Coronary artery (tissue), 2 donors: ENCODE results near the gene KIF23.

ENCODE experiments used
- DNase-seq: peaks from one replicate; pipeline ENCODE4 v3.0.0-alpha.2; 2017; ENCODE audit warnings: low spot score
- H3K27ac ChIP-seq, 2 donors: fragments of 200-600 bp; sonication (generic); one replicate each; pipeline ENCODE4 v1.5.1; 2016 to 2019
- H3K4me3 ChIP-seq: fragments of 200-600 bp; sonication (generic); 2 replicates; pipeline ENCODE4 v1.5.1; 2016; ENCODE audit warnings: mild to moderate bottlenecking, moderate library complexity
- TF ChIP-seq, protein P1 (sequence below): fragments of 200-600 bp; sonication (generic); IDR thresholded peaks from one replicate; pipeline ENCODE4 v1.5.1; 2019; ENCODE audit warnings: antibody characterized with exemption

KIF23 gene

GRCh38 chr15:69457304-69458280, 43.4 kb downstream of the KIF23 start:
- no peak for DNase-seq
- TF ChIP-seq, protein P1, sequence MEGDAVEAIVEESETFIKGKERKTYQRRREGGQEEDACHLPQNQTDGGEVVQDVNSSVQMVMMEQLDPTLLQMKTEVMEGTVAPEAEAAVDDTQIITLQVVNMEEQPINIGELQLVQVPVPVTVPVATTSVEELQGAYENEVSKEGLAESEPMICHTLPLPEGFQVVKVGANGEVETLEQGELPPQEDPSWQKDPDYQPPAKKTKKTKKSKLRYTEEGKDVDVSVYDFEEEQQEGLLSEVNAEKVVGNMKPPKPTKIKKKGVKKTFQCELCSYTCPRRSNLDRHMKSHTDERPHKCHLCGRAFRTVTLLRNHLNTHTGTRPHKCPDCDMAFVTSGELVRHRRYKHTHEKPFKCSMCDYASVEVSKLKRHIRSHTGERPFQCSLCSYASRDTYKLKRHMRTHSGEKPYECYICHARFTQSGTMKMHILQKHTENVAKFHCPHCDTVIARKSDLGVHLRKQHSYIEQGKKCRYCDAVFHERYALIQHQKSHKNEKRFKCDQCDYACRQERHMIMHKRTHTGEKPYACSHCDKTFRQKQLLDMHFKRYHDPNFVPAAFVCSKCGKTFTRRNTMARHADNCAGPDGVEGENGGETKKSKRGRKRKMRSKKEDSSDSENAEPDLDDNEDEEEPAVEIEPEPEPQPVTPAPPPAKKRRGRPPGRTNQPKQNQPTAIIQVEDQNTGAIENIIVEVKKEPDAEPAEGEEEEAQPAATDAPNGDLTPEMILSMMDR, result no peak
- Histone ChIP-seq H3K27ac (no peak overlapping the region), H3K4me3 (no peak overlapping the region)

- peak overlapping the region in 1 of 2 donors; percentile 31 for H3K27ac ChIP-seq
- TF ChIP-seq, protein P1, result no peak
- DNase-seq, result no peak
These were observed 44.9 kb downstream of the KIF23 start for GRCh38 chr15:69459066-69459465.

GRCh38 chr15:69460481-69460880, 46.3 kb downstream of the KIF23 start:
- Histone ChIP-seq H3K4me3 (no peak overlapping the region), H3K27ac (no peak overlapping the region)
- TF ChIP-seq, protein P1, result no peak
- no peak for DNase-seq

More at GRCh38 chr15:69459066-69459465, 44.9 kb downstream of the KIF23 start:
- no peak overlapping the region for H3K4me3 ChIP-seq

GRCh38 chr15:69462030-69462492, 47.9 kb downstream of the KIF23 start:
- Histone ChIP-seq H3K4me3 (peak overlapping the region; percentile 74), H3K27ac (peak overlapping the region; percentile 77 to 91)
- TF ChIP-seq, protein P1, result no peak
- DNase-seq, result no peak

DNA sequence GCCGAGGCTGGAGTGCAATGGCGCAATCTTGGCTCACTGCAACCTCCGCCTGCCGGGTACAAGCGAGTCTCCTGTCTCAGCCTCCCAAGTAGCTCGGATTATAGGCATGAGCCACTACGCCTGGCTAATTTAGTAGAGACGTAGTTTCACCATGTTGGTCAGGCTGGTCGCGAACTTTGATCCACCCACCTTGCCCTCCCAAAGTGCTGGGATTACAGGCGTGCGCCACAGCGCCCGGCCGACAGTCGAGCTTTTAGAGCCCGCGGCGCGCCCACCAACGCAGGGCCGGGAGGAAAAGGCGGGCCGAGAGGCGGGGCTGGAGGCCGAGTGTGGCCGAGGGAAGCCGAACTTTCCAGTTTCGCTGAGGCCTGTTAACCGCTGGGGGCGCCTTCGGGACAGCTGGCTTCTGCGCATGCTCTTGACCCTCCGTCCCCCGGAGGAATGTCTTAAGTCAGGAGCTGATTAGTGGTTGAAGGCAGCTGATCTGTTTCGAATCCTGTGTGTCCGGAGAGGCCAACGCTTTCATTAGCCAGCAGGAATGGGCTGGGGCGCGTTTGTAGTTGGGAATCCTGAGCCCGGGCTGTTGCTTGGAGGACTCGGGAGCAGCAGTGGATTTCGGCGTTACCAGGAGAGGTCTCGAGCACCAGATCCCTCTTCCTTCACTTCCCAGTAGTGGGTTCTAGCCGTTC, 48.5 kb downstream of the KIF23 start:
- Histone ChIP-seq H3K4me3 (peak overlapping the region; percentile 74), H3K27ac (peak overlapping the region; percentile 77 to 91)
- TF ChIP-seq, protein P1, result peak; percentile 77
- peak; percentile 98 for DNase-seq

DNA sequence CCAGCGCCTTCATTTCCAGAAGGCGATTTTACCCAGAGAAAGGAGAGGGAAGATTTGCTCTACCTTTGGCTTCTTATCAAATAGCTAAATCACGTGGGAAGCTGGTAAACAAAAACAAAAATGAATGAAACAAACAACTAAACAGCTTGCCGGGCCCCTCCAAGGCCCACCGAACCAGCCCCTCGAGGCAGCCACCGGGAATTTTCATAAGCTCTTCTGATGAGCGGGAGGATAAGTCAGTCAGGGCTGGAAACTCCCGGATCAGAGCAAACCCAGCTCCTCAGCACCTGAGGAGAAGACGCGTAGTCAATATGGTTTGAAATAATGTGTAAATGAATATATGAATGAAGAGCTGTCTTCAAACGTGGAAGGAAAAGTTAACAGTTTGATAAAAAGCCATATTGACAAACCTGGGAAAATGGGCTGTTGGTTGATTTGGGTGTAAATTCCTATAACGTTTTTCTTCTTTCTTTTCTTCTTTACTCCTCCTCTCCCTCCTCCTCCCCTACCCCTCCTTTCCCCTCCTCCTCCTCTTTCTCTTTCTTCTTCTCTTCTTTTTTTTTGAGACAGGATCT, 49.1 kb downstream of the KIF23 start:
- no peak for DNase-seq
- peak overlapping the region; percentile 74 for H3K4me3 ChIP-seq
- TF ChIP-seq, protein P1, result no peak
- peak overlapping the region; percentile 77 to 91 for H3K27ac ChIP-seq
